GM19395 (cell line): Measurements from ENCODE around the gene B4GAT1.
"Not testable (repeated sequence)": the region's sequence is repeated elsewhere in the genome, so short reads cannot be mapped to it uniquely, and the experiment has no call there.

Experiments
- ATAC-seq: cut with Tn5 transposase; IDR thresholded peaks from one replicate; pipeline ENCODE4 v1.9.1; 2021; ENCODE audit warnings: mild to moderate bottlenecking, moderate library complexity; ENCODE audit not compliant: unreplicated experiment

B4GAT1 gene

GRCh38 chr11:66363805-66364535 is 16.5 kb upstream of the B4GAT1 start:
- no peak for ATAC-seq

- ATAC-seq, result no peak
Observed at GRCh38 chr11:66363187-66363601, 15.8 kb upstream of the B4GAT1 start.

GRCh38 chr11:66362481-66363147 is 15.2 kb upstream of the B4GAT1 start:
- ATAC-seq, result no peak

- ATAC-seq, result no peak
Observed at GRCh38 chr11:66361502-66361941, 14.1 kb upstream of the B4GAT1 start.

- ATAC-seq, result no peak
Observed at GRCh38 chr11:66360406-66361073, 13.1 kb upstream of the B4GAT1 start.

GRCh38 chr11:66359662-66360087 is 12.2 kb upstream of the B4GAT1 start:
- no peak for ATAC-seq

DNA sequence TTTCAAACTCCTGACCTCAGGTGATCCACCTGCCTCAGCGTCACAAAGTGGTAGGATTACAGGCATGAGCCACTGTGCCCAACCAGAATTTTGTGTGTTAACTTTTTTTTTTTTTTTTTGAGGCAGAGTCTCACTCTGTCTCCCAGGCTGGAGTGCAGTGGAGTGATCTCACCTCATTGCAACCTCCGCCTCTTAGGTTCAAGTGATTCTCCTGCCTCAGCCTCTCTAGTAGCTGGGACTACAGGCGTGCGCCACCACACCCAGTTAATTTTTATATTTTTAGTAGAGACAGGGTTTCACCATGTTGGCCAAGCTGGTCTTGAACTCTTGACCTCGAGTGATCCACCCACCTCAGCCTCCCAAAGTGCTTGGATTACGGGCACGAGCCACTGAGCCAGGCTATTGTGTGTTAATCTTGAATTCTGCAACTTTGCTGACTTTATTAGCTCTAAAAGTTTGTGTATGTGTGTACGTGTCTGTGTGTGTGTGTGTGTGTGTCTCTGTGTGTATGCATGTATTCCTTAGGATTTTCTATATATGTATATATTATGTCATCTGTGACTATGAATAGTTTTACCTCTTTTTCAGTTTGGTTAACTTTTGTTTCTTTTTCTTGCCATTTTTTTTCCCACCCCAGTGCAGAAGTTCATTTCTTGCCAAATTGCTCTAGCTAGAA is 3.3 kb upstream of the B4GAT1 start:
- ATAC-seq, result not testable (repeated sequence)

DNA sequence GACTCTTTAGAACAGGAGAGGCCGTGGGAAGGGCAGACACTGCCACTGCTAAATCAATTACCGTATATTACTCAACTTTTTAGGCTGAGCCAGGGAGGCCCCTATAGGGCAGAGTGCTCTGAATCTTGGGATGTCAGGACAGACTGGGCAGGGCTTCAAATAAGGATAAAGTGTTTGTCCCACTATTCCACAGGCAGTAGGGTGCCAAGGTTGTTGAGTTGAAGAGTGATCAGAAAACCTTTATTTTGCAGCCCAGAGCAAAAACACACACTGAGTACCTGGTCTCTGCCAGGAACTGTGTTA is 1.6 kb upstream of the B4GAT1 start:
- no peak for ATAC-seq

DNA sequence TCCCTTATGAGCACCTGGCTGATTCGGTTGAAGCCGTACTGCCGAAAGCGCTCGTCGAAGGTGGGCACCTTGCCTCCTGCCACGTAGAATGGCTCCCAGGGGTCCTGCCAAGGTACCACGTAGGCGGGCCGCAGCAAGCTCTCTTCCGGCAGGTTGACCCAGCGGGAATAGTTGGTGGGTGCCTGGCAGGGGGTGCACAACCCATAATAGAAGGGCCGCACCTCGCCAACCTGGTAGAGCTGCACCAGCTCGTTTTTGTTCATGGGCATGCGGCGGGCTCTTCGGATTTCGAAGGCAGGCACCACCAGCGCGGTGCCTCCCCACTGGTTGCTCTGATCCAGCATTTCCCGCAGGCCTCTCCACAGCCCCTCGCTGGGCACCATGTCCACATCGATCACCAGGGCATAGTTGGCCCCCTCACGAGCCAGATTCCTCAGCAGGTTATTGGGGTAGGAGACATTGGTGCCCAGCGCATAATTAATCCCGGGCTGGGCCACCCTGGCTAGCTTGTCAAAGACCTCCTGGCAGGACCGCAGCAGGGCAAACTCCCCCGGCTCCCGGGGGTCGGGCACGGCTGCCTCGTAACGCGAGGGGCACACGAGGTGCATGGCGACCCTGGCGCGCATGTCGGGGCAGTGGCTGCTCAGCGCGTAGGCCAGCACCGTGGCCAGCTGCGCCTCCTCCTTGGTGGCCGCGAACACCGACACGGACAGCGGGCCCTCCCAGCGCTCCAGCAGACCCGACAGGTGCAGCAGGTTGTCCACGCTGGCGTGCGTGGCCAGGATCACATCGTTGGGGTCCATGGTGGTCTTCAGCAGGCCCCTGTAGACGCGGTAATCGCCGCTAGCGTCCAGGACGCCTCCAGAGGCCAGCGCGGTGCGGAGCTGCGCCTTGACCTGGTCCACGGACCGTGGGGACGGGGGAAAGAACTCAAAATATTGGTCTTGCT is 679 bp downstream of the B4GAT1 start:
- no peak for ATAC-seq

GRCh38 chr11:66345316-66345649 is 2.1 kb downstream of the B4GAT1 start:
- ATAC-seq, result peak; percentile 13

DNA sequence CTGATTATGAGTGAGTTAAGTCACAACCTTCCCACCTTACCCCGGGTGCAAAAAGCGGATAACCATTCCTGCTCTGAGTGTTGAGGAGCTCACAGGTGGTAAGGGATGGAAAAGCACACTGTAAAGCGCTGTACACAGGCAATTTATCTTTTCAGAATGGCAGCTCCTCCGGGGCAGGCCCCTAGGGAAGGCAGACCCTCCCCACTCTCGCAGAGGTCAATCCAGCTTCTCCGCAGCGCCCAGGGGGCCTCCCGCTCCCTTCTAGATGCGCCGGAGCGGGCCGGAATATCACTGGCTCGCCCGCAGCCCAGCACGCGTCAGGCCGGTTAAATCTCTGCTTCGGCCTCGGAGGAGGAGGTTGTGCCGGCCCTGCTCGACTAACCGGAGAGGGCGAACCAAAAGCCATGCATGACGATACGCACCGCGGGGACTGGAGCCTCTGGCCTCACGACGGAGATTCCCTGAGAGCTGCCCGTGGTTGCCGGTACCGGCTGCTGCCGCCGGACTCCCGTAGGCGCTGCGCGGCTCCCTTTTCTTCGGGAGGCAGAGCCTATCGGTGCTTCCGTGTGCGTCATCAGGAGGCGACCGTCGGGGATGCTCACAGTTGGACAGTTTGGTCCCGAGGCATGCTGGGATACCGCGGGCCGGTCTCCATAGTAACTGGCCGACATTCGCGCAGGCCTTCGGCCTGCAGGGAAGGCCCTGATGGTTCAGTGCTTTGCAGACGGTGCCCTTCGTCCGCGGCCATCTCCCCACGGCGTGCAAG is 2.7 kb downstream of the B4GAT1 start, which contains the start of gene BRMS1:
Gene BRMS1 (minus strand): TSS at position 555 of the 766 bp plus-strand sequence. CDS start 2,870 bp downstream, outside the sequence.
- peak; percentile 63 for ATAC-seq

- ATAC-seq, result no peak
Observed at GRCh38 chr11:66343176-66343575, 4.3 kb downstream of the B4GAT1 start.

DNA sequence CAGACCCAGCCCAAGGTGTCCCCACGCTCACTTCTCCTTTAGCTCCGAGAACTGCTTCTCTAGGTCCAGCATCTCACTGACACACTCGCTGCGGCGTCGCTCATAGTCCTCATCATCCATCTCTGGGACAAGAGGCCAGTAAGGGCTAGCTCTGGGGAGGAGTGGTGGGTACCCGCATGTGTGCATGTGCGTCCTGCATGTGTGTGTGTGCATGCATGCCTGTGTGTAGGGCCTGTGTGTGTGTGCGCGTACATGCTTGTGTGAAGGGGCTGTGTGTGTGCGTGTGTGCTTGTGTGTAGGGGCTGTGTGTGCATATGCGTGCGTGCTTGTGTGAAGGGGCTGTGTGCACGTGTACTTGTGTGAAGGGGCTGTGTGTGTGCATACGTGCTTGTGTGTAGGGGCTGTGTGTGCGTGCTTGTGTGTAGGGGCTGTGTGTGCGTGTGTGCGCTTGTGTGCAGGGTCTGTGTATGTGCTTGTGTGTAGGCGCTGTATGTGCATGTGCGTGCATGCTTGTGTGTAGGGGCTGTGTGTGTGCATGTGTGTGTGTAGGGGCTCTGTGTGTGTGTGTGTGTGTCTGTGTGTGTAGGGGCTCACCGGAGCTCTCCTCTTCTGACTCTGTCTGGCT is 5.8 kb downstream of the B4GAT1 start:
- ATAC-seq, result no peak

DNA sequence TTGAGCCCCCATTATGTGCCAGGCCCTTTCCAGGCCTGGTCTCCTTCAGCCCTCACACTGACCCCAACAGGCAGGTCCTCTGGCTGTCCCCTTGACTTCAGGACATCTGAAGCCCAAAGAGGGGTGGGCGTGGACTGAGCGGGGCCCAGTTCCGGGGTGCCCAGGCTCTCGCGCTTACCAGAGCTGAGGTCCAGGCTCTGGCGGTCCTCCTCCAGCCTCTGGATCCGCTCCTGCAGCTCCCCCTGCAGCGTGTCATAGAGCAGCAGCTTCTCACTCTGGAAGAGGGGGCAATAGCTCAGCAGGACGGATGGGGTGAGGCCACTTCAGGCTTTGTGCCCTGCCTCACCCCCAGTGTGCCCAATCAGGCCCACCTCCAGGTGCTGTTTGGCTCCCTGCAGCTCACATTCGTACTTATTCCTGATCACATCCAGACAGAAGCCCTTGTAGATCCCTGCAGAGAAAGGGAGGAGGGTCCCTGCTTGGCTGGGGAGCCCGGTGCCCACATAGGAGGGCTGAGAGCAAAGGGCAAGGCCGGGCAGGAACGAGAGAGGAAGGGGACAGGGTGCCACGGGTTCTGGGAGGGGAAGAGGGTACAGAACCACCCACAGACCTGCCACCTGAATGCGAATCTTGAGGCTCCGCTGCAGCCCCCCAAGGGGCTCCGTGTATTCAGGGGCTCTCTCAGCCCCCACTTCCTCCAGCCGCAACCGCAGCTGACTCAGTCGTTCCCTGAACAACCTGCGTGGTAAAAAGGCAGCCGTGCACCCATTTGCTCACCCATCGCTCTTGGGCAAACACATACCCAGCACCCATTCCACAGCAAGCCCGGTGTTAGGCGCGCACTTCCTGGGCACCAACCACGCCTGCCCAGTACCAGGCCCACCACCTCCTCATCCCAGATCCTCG is 6.6 kb downstream of the B4GAT1 start:
- ATAC-seq, result no peak

- ATAC-seq, result no peak
Observed at GRCh38 chr11:66339686-66340483, 7.5 kb downstream of the B4GAT1 start.

DNA sequence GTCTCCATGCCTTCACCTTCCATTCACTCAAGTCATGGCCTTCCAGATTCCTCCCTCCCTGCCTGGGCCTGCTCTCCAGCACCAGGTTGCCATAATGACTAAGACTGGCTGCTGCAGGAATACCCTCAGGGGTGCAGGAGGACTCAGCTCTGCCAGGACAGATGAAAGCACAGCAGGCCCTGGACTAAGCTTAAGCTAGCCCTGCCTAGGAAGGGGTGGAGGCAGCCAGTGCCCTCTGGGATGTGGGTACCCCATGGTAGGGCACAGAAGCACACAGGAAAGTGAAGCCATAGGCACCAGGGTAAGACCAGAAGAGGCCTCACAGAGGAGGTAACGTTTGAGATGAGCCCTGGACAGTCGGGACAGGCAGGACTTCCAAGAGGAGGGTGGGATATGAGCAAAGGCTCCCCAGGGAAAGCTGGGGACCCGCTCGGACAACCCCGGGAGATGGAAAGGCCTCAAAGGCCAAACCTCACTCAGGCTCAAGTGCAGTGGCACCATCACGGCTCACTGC is 8.2 kb downstream of the B4GAT1 start:
- no peak for ATAC-seq
